GM19240 (cell line): Measurements from ENCODE around the gene DCUN1D1.

Experiments
- DNase-seq: peaks from one replicate; pipeline ENCODE4 v3.0.0; 2011; ENCODE audit warnings: low spot score; ENCODE audit not compliant: insufficient read length

DCUN1D1 gene

GRCh38 chr3:182895513-182896112 is 84.7 kb downstream of the DCUN1D1 start:
- DNase-seq: no peak

GRCh38 chr3:182892226-182892625 is 88.1 kb downstream of the DCUN1D1 start:
- no peak for DNase-seq

DNA sequence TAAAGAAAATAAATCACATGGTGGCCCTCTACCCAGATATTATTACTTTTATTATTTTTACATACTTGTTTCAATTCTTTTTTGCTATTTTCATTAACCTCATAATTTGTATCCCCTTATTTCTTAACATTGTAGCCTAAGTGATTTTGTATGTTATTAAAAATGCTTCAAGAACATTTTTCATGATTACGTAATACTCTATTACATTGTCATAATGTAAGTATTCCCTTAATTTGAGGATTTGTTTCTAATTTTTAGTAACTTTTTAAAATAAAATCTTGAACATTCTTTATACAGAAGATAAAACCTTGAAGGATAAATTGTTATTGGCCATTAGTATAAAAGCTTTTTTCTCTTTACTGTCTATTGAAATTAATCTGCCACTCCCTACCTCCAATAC is 89.0 kb downstream of the DCUN1D1 start:
- no peak for DNase-seq

GRCh38 chr3:182889948-182890629 is 90.2 kb downstream of the DCUN1D1 start:
- DNase-seq: no peak
